HCT116 (cell line): ENCODE data around the gene ZBTB5. TPM values are rescaled to one million over a fixed set of nuclear protein-coding genes. Genes with fewer than 3 reads are reported as not detected.

Source experiments
- ATAC-seq: fragments of 200-7000 bp; cut with Tn5 transposase; 2 replicates; pipeline ENCODE4 v1.9.1; 2020; ENCODE audit warnings: mild to moderate bottlenecking, moderate library complexity
- BruUV-seq: library from RNA; stranded (reverse); fragments of 400-500 nt; replicated peaks from 2 replicates; lab custom pipeline; 2021; lab: Mats Ljungman, UMichigan
- CTCF ChIA-PET: fragments of 300-600 bp; sonication (Branson Sonifier 250); formaldehyde crosslinking; loops from one replicate; lab custom pipeline; 2021; ENCODE audit warnings: antibody characterized with exemption; lab: Charles Lee
- POLR2A ChIA-PET: fragments of 300-600, 350-600 bp; sonication (Branson Sonifier 250); formaldehyde crosslinking; loops from one replicate; lab custom pipeline; 2021; ENCODE audit warnings: antibody characterized with exemption; lab: Charles Lee
- RAD21 ChIA-PET, 2 experiments: fragments of 300-600 bp; sonication (Branson Sonifier 250); formaldehyde crosslinking; loops; one replicate each; lab custom pipeline; 2023; ENCODE audit warnings: low total read pairs in 2 of 2; ENCODE audit not compliant: uncharacterized antibody in 2 of 2, unreplicated experiment in 2 of 2, low non-redundant PET in 1 of 2; lab: Charles Lee
- DNase-seq: peaks from one replicate; pipeline ENCODE4 v3.0.0-alpha.2; 2010; ENCODE audit warnings: low read depth, low spot score
- H2AFZ ChIP-seq: fragments of 200-600 bp; shearing (Covaris generic), sonication (generic); 2 replicates; pipeline ENCODE4 v1.6.1; 2017; ENCODE audit warnings: low read depth, mixed run types, mixed read lengths, antibody characterized with exemption, low read length; ENCODE audit not compliant: poor library complexity, severe bottlenecking
- H3K27ac ChIP-seq: 2 replicates; pipeline ENCODE4 v1.5.1; 2012; ENCODE audit warnings: low read depth, low read length
- H3K27me3 ChIP-seq: fragments of 200-600 bp; sonication (generic); 2 replicates; pipeline ENCODE4 v1.6.1; 2016; ENCODE audit warnings: mixed run types, low read length, mixed read lengths; ENCODE audit not compliant: insufficient read depth
- H3K36me3 ChIP-seq, 2 experiments: fragments of 200-500 bp in 1 of 2; fragments of 200-600 bp in 1 of 2; sonication (Bioruptor generic) in 1 of 2; sonication (generic) in 1 of 2; 2 replicates each; pipeline versions ENCODE4 v1.5.1 to v1.6.1; 2014 to 2016; ENCODE audit warnings: low read length in 2 of 2, inconsistent platforms in 1 of 2, mixed read lengths in 1 of 2, mixed run types in 1 of 2; ENCODE audit not compliant: insufficient read depth in 2 of 2, control insufficient read depth in 1 of 2
- H3K4me1 ChIP-seq, 2 experiments: fragments of 200-600 bp in 1 of 2; sonication (generic) in 1 of 2; 2 replicates each; pipeline versions ENCODE4 v1.5.1 to v1.6.1; 2012 to 2017; ENCODE audit warnings: low read length in 2 of 2, inconsistent platforms in 1 of 2, mild to moderate bottlenecking in 1 of 2, mixed read lengths in 1 of 2, mixed run types in 1 of 2, moderate library complexity in 1 of 2; ENCODE audit not compliant: insufficient read depth in 2 of 2, control insufficient read depth in 1 of 2
- H3K4me2 ChIP-seq: fragments of 200-600 bp; sonication (generic); 2 replicates; pipeline ENCODE4 v1.6.1; 2017; ENCODE audit warnings: mixed run types, low read length, mixed read lengths
- H3K4me3 ChIP-seq, 2 experiments: fragments of 200-600 bp in 1 of 2; sonication (generic) in 1 of 2; replicated peaks in 1 of 2; 2 replicates each; pipeline ENCODE4 v1.5.1; 2011 to 2016; ENCODE audit warnings: low read length in 2 of 2, control low read depth in 1 of 2, low read depth in 1 of 2, mild to moderate bottlenecking in 1 of 2, mixed read lengths in 1 of 2, mixed run types in 1 of 2
- H3K79me2 ChIP-seq: fragments of 200-600 bp; sonication (generic); 2 replicates; pipeline ENCODE4 v1.6.1; 2017; ENCODE audit warnings: mild to moderate bottlenecking, mixed run types, low read length, moderate library complexity, mixed read lengths; ENCODE audit not compliant: insufficient read depth
- H3K9ac ChIP-seq: fragments of 200-600 bp; sonication (generic); 2 replicates; pipeline ENCODE4 v1.6.1; 2016; ENCODE audit warnings: low read length, mixed read lengths
- H3K9me2 ChIP-seq: fragments of 200-600 bp; sonication (generic), shearing (Covaris generic); 2 replicates; pipeline ENCODE4 v1.6.1; 2017; ENCODE audit warnings: mixed run types, mild to moderate bottlenecking, moderate library complexity; ENCODE audit not compliant: insufficient read depth
- H3K9me3 ChIP-seq, 2 experiments: fragments of 200-500 bp in 1 of 2; fragments of 200-600 bp in 1 of 2; sonication (Bioruptor generic) in 1 of 2; sonication (generic) in 1 of 2; 2 replicates each; pipeline ENCODE4 v1.6.1; 2014 to 2017; ENCODE audit warnings: low read length in 2 of 2, mixed read lengths in 2 of 2, inconsistent platforms in 1 of 2, low read depth in 1 of 2, mild to moderate bottlenecking in 1 of 2, mixed run types in 1 of 2, moderate library complexity in 1 of 2; ENCODE audit not compliant: control insufficient read depth in 1 of 2, insufficient read depth in 1 of 2
- H4K20me1 ChIP-seq: fragments of 200-600 bp; sonication (generic), shearing (Covaris generic); 2 replicates; pipeline ENCODE4 v1.6.1; 2017; ENCODE audit warnings: mixed run types, mild to moderate bottlenecking, moderate library complexity; ENCODE audit not compliant: insufficient read depth
- CEBPB ChIP-seq: IDR thresholded peaks from 2 replicates; pipeline ENCODE4 v1.6.1; 2012; ENCODE audit warnings: low read depth
- ELF1 ChIP-seq: IDR thresholded peaks from 2 replicates; pipeline ENCODE4 v1.6.1; 2012; ENCODE audit warnings: low read depth, borderline replicate concordance
- POLR2AphosphoS5 ChIP-seq: IDR thresholded peaks from 2 replicates; pipeline ENCODE4 v1.6.1; 2011; ENCODE audit warnings: mild to moderate bottlenecking, low read depth, low read length, moderate library complexity
- SIN3A ChIP-seq: IDR thresholded peaks from 2 replicates; pipeline ENCODE4 v1.6.1; 2012; ENCODE audit warnings: low read depth
- SRF ChIP-seq: IDR thresholded peaks from 2 replicates; pipeline ENCODE4 v1.6.1; 2012; ENCODE audit warnings: low read depth
- YY1 ChIP-seq: IDR thresholded peaks from 2 replicates; pipeline ENCODE4 v1.6.1; 2011; ENCODE audit warnings: low read length, low read depth, moderate library complexity, mild to moderate bottlenecking; ENCODE audit not compliant: insufficient replicate concordance; ENCODE audit errors: extremely low read depth
- intact Hi-C: fragments of 100-400 bp; cut with micrococcal nuclease; formaldehyde crosslinking; loops from 2 replicates; pipeline ENCODE4 v1.10.0; 2022
- total RNA-seq: library from RNA; stranded (reverse); gene quantifications from one replicate; pipeline ENCODE4 v1.2.1, GENCODE V29; 2021; ENCODE audit not compliant: unreplicated experiment
- TF ChIP-seq, protein P1 (sequence below): IDR thresholded peaks from 2 replicates; pipeline ENCODE4 v1.6.1; 2012; ENCODE audit warnings: low read depth

ZBTB5 gene
- total RNA-seq, 1 experiment from 2014 or later: 22.3 TPM

- Histone ChIP-seq H3K27ac (no peak overlapping the region), H3K9me2 (no peaks in the 10 kb centered on the region), H3K27me3 (no peaks in the 10 kb centered on the region), H3K4me3 (no peak overlapping the region), H3K79me2 (peaks cover 100% of the 10 kb centered on the region), H3K9me3 (no peaks in the 10 kb centered on the region), H3K9ac (no peak overlapping the region), H3K4me1 (peaks cover 11 to 20% of the 10 kb centered on the region in 2 experiments), H2AFZ (no peak overlapping the region), H4K20me1 (peaks cover 47% of the 10 kb centered on the region), H3K4me2 (no peak overlapping the region), H3K36me3 (peaks cover 0 to 27% of the 10 kb centered on the region in 2 experiments; a peak in 2 of 4 replicates)
- no TSS peak for BruUV-seq
- TF ChIP-seq, protein P1, sequence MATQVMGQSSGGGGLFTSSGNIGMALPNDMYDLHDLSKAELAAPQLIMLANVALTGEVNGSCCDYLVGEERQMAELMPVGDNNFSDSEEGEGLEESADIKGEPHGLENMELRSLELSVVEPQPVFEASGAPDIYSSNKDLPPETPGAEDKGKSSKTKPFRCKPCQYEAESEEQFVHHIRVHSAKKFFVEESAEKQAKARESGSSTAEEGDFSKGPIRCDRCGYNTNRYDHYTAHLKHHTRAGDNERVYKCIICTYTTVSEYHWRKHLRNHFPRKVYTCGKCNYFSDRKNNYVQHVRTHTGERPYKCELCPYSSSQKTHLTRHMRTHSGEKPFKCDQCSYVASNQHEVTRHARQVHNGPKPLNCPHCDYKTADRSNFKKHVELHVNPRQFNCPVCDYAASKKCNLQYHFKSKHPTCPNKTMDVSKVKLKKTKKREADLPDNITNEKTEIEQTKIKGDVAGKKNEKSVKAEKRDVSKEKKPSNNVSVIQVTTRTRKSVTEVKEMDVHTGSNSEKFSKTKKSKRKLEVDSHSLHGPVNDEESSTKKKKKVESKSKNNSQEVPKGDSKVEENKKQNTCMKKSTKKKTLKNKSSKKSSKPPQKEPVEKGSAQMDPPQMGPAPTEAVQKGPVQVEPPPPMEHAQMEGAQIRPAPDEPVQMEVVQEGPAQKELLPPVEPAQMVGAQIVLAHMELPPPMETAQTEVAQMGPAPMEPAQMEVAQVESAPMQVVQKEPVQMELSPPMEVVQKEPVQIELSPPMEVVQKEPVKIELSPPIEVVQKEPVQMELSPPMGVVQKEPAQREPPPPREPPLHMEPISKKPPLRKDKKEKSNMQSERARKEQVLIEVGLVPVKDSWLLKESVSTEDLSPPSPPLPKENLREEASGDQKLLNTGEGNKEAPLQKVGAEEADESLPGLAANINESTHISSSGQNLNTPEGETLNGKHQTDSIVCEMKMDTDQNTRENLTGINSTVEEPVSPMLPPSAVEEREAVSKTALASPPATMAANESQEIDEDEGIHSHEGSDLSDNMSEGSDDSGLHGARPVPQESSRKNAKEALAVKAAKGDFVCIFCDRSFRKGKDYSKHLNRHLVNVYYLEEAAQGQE: no peak
- TF ChIP-seq SRF (no peak), YY1 (no peak), CEBPB (no peak), SIN3A (no peak), POLR2AphosphoS5 (no peak), ELF1 (no peak)
- ATAC-seq (no peak), DNase-seq (no peak)
- CTCF ChIA-PET: interaction anchor here (0.6 kb wide), 1 partner anchor 7 kb away, joined by 3 read pairs; no protein-coding TSS in a partner anchor
- RAD21 ChIA-PET: no interaction called here
- POLR2A ChIA-PET: interaction anchor here (0.7 kb wide), 1 partner anchor 935 kb away, joined by 3 read pairs; no protein-coding TSS in a partner anchor
- intact Hi-C loops: no loop called here
Measured at GRCh38 chr9:37449862-37450632, 15.2 kb downstream of the ZBTB5 start.
